Measurements from ENCODE around the gene MUSTN1.

MUSTN1 gene

DNA sequence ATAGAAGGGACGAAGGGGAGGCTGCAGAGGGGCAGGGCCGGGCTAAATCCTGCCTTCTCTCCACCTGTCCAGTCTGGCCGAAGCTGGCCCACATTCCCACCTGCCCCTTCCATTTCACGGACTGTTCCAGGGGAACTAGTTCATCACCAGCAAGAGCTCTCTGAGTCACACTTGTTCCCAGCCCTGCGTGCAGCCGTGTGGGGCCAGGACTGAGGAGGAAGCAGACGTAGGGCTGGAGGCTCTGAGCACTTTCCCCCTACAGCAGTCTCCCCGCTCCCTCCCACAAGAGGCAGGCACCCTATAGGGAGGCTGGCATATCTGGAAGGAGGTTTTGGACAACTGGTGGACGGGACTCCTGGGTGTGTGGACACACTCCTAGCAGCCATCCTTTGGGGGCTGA lies 7.4 kb downstream of the MUSTN1 start:
- DNase-seq (ENCODE audit: low spot score) = no peak
- TF ChIP-seq, protein P1, sequence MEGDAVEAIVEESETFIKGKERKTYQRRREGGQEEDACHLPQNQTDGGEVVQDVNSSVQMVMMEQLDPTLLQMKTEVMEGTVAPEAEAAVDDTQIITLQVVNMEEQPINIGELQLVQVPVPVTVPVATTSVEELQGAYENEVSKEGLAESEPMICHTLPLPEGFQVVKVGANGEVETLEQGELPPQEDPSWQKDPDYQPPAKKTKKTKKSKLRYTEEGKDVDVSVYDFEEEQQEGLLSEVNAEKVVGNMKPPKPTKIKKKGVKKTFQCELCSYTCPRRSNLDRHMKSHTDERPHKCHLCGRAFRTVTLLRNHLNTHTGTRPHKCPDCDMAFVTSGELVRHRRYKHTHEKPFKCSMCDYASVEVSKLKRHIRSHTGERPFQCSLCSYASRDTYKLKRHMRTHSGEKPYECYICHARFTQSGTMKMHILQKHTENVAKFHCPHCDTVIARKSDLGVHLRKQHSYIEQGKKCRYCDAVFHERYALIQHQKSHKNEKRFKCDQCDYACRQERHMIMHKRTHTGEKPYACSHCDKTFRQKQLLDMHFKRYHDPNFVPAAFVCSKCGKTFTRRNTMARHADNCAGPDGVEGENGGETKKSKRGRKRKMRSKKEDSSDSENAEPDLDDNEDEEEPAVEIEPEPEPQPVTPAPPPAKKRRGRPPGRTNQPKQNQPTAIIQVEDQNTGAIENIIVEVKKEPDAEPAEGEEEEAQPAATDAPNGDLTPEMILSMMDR (IDR thresholded peaks at IDR 0.05; ENCODE audit: extremely low read depth, insufficient read depth, missing control alignments) = no peak

DNA sequence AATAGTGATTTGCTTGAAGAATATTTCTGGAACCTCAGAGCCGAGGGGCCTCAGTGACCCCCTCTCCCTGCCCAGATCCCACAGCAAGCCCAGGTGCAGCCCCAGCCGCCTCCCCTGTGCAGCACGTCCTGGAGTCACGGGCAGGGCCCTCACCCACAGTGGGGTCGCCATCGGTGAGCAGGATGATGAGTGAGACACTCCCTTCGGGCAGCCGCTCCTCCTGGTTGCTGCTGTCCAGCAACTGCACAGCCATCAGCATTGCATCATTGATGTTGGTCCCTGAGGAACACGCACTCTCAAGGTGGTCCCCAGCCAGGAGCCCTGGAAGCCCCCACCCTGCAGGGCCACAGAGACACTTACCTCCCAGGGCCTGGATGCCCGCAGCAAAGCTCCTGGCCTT lies 10.8 kb downstream of the MUSTN1 start:
- in situ Hi-C loops (cut with MboI; ENCODE audit: low pct_unique_long_range_greater_than_20kb, low sequenced_read_pairs, unreplicated experiment) = no loop called here
- DNase-seq (ENCODE audit: low spot score) = no peak
- TF ChIP-seq, protein P1 (IDR thresholded peaks at IDR 0.05; ENCODE audit: extremely low read depth, insufficient read depth, missing control alignments) = no peak

More for the DNA sequence above, 7.4 kb downstream of the MUSTN1 start:
- in situ Hi-C loops (cut with MboI; ENCODE audit: low pct_unique_long_range_greater_than_20kb, low sequenced_read_pairs, unreplicated experiment) = no loop called here

DNA sequence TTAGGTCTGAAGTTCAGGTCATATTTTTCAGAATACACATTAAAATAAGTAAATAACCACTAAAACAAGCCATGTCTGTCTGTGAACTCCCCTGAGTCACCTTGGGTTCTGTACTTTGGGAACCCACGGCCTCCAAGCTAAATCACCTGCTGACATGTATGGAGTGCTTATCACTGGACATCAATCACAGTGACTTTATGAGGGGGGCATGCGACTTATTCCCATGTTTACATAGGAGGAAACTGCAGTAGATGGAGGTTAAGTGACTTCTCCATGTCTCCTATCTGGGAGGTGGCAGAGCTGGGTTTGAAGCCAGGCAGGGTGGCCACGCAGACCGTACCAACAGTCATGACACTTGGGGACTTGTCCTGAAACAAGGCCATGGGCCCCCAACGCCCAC lies 12.5 kb downstream of the MUSTN1 start:
- TF ChIP-seq, protein P1 (IDR thresholded peaks at IDR 0.05; ENCODE audit: extremely low read depth, insufficient read depth, missing control alignments) = no peak
- in situ Hi-C loops (cut with MboI; ENCODE audit: low pct_unique_long_range_greater_than_20kb, low sequenced_read_pairs, unreplicated experiment) = no loop called here
- DNase-seq (ENCODE audit: low spot score) = no peak

DNA sequence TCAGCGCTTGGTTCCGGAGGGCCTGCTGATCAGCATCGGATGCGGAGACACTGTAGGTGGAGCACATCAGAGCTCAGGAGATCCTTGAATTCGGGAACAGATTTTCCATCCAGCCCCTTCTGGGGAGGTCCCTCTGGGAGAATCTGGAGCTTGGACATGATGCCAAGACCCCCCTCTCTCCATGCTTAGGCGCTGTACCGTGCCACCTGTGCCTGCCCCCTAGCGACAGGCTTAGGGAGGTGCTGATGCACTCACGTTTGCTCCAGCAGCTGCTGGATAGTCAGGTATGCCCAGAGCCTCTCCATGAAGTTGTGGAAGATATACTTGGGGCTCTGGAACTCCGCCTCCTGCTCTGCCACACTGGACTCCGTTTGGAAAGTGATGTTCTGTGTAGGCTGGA lies 14.1 kb downstream of the MUSTN1 start:
- in situ Hi-C loops (cut with MboI; ENCODE audit: low pct_unique_long_range_greater_than_20kb, low sequenced_read_pairs, unreplicated experiment) = no loop called here
- peak; percentile 67 for DNase-seq (ENCODE audit: low spot score)
- TF ChIP-seq, protein P1 (IDR thresholded peaks at IDR 0.05; ENCODE audit: extremely low read depth, insufficient read depth, missing control alignments) = peak; percentile 54

DNA sequence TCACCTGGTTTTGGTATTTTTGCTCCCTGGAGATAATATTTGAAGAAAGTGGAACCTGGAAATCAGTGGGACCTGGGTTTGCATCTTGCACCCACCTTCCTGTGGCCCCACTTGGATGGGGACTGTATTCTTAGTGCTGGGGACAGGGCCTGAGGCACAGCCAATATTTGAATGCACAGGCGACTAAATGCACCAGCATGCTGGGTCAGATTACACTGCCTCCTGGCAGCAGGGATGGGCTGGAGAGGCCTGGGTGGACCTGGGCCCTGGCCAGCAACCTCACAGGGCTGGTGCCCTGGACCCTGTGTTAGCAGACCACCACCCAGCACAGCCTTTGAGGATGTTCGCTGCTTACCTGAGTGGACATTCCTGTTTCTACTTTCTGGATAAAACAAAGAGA lies 14.9 kb downstream of the MUSTN1 start:
- TF ChIP-seq, protein P1 (IDR thresholded peaks at IDR 0.05; ENCODE audit: extremely low read depth, insufficient read depth, missing control alignments) = no peak
- no peak for DNase-seq (ENCODE audit: low spot score)
- in situ Hi-C loops (cut with MboI; ENCODE audit: low pct_unique_long_range_greater_than_20kb, low sequenced_read_pairs, unreplicated experiment) = no loop called here

DNA sequence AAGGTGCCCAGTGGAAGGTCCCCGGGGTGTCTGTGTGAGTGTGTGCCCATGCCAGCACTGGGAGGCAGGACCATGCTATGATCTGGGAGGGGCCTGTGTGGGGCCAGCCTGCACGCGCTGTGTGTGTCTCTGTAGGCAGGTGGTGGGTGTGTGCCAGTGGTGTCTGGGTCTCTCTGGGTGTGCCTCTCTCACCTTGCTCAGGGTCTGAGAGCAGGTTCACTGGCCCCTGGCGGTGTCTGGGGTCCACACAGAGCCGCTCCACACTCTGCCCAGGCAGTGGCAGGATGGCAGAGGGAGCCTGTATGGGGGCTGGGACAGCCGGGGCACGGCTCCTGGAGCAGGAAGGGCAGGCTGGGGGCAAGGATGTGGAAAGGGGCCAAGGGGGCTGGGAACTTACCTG lies 17.0 kb downstream of the MUSTN1 start:
- DNase-seq (ENCODE audit: low spot score) = no peak
- TF ChIP-seq, protein P1 (IDR thresholded peaks at IDR 0.05; ENCODE audit: extremely low read depth, insufficient read depth, missing control alignments) = no peak
- in situ Hi-C loops (cut with MboI; ENCODE audit: low pct_unique_long_range_greater_than_20kb, low sequenced_read_pairs, unreplicated experiment) = no loop called here

DNA sequence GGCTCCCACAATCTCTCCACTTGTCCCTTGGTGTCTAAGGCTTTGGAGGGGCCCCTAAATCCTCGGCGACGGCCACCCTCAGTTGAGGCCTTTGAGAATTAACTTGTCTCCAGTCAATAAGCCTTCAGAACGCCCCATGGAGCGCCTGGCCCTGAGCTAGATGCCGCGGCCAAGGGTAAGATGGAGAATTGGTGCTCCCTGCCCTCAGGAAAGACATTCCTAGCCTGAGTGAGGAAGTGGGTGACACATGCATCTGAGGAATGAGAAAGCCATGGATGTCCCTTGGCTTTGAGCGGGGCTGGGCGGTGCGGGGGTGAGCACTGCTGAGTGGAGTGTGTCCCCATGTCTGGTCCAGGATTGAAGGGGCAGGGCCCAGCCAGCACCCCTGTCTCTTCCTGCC lies 17.6 kb downstream of the MUSTN1 start:
- no peak for DNase-seq (ENCODE audit: low spot score)
- TF ChIP-seq, protein P1 (IDR thresholded peaks at IDR 0.05; ENCODE audit: extremely low read depth, insufficient read depth, missing control alignments) = no peak
- in situ Hi-C loops (cut with MboI; ENCODE audit: low pct_unique_long_range_greater_than_20kb, low sequenced_read_pairs, unreplicated experiment) = no loop called here
